Measurements from ENCODE around the gene CTBP2.

GRCh38 chr10:125135771-125136035, 24.7 kb downstream of the CTBP2 start:
- TF ChIP-seq CTCF (IDR thresholded peaks at IDR 0.05), result no peak
- TF ChIP-seq POLR2A (IDR thresholded peaks at IDR 0.05), result no peak

Measured in right lobe of liver (tissue), 4 donors.